Measurements from ENCODE around the gene HLF. TPM values are rescaled to one million over a fixed set of nuclear protein-coding genes. Genes with fewer than 3 reads are reported as not detected.

The HLF gene
- total RNA-seq, 3 donors from 2014 or later, result 11.8 to 21.4 (median 13.4) TPM

DNA sequence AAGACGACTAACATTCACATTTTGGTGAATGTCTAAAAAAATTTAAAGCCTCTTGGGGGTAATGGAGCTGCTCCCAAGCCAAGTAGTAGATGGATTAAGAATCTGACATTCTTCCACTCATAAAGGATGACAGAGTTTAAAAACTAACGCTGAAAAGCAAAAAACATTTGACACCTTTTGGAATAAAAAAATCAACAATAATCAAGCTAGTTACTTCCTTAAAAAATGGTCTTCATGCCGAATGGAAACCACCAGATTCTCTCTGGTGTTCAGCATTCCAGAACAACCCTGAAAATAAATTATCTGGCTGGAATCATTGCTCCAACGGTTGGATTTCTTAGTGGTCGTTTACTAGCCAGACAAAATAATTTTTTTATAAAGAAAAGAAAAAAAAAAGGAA, 18.0 kb downstream of the HLF start:
- Histone ChIP-seq H3K27ac (peak overlapping the region; percentile 67 to 91), H3K4me1 (peaks cover 8 to 30% of the 10 kb centered on the region in 2 donors), H3K27me3 (no peaks in the 10 kb centered on the region), H3K9me3 (no peaks in the 10 kb centered on the region), H3K36me3 (no peaks in the 10 kb centered on the region), H3K4me3 (no peak overlapping the region)
- intact Hi-C loops (cut with DNase I; ENCODE audit: low total_unique reads), result no loop called here
- TF ChIP-seq POLR2AphosphoS5 (IDR thresholded peaks at IDR 0.05) (no peak), POLR2A (IDR thresholded peaks at IDR 0.05) (no peak)
- TF ChIP-seq, protein P1, sequence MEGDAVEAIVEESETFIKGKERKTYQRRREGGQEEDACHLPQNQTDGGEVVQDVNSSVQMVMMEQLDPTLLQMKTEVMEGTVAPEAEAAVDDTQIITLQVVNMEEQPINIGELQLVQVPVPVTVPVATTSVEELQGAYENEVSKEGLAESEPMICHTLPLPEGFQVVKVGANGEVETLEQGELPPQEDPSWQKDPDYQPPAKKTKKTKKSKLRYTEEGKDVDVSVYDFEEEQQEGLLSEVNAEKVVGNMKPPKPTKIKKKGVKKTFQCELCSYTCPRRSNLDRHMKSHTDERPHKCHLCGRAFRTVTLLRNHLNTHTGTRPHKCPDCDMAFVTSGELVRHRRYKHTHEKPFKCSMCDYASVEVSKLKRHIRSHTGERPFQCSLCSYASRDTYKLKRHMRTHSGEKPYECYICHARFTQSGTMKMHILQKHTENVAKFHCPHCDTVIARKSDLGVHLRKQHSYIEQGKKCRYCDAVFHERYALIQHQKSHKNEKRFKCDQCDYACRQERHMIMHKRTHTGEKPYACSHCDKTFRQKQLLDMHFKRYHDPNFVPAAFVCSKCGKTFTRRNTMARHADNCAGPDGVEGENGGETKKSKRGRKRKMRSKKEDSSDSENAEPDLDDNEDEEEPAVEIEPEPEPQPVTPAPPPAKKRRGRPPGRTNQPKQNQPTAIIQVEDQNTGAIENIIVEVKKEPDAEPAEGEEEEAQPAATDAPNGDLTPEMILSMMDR (IDR thresholded peaks at IDR 0.05), result no peak
- no peak for DNase-seq (ENCODE audit: low spot score in 2 of 2)

DNA sequence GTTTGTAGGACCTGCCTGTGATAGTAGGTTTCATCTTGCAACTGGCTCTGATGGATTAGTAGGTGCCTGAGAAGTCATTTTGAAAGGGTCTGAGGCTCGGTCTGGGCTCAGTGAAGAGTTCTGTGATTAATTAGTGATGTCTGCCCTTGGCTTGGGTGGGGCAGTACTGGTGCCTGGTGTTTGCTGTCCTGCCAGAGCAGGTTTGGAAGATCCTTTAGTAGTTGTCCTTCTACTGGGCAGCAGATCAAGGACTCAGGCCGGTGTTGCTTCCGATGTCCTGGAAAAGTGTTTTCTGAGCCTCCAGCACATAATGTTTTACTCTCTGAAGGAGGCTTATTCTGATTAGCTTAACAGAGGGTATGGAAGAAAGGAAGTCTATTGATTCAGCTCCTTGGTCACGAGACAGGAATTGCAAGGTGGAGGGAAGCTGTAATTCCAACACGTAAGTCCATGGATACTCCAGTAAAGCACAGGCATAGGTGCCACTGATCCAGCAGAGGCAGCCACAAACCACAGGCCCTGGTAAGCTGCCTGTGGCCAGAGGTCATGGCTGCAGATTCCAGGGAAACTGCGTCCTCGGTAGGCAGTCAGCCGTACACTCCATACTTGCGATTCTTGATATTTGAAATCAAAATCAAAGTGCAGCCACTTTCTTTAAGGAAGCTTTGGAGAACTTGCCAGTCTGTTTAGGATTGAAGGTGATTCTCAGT, 18.7 kb downstream of the HLF start:
- no peak for DNase-seq (ENCODE audit: low spot score in 2 of 2)
- Histone ChIP-seq H3K4me1 (peaks cover 6 to 25% of the 10 kb centered on the region in 2 donors), H3K27me3 (no peaks in the 10 kb centered on the region), H3K4me3 (peak overlapping the region in 1 of 3 donors; percentile 3), H3K36me3 (no peaks in the 10 kb centered on the region), H3K27ac (peak overlapping the region; percentile 91 to 92), H3K9me3 (no peaks in the 10 kb centered on the region)
- intact Hi-C loops (cut with DNase I; ENCODE audit: low total_unique reads), result no loop called here
- TF ChIP-seq, protein P1 (IDR thresholded peaks at IDR 0.05), result no peak
- TF ChIP-seq POLR2A (IDR thresholded peaks at IDR 0.05), result no peak
- TF ChIP-seq POLR2AphosphoS5 (IDR thresholded peaks at IDR 0.05), result peak in 2 of 3 donors; percentile 3 to 17

DNA sequence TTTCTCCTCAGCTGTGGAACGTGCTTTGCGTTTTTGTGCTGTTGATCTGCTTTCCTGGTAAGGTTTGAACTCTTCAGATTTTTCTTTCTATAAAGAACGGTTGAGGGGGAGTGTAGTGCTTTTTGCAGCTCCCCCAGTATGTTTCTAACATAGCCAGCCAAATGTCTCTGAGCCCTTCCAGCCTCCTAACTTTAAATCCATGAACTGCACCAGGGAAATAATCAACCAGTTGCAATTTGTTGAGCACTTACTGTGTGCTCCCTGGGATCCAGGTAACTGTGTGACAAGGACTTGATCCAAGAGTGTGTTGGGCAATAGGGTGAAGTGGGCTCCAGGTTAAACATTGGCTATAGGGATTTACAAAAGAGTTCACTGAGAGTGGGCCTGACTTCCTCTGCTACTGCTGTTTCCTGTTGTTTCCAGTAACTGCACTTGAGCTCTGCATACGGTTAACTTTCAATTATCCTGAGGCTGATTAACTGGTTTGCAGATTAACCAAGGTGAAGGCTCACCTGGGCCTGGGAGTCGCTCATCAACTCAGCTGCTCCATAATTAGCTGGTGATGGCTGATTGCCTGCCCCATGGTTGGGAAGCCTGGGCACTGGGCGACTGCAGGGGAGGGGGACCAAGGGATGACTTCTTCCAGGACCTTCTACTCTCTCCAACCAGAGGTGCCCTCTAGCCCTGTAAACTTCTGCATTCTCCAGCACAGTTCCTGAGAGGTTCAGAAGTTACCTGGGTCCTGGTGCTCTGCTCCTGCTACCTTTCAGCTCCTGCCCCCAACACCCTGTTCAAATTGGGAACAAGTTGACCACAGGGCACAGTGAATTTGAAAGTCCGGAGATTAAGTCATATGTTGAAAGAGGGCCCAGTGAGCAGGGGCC, 19.5 kb downstream of the HLF start:
- DNase-seq (ENCODE audit: low spot score in 2 of 2), result no peak
- intact Hi-C loops (cut with DNase I; ENCODE audit: low total_unique reads), result no loop called here
- H3K4me1 ChIP-seq, result peaks cover 6 to 19% of the 10 kb centered on the region in 2 donors
- H3K9me3 ChIP-seq, result no peaks in the 10 kb centered on the region
- peak overlapping the region; percentile 91 to 92 for H3K27ac ChIP-seq
- H3K27me3 ChIP-seq, result no peaks in the 10 kb centered on the region
- no peaks in the 10 kb centered on the region for H3K36me3 ChIP-seq
- no peak overlapping the region for H3K4me3 ChIP-seq
- TF ChIP-seq POLR2AphosphoS5 (IDR thresholded peaks at IDR 0.05) (no peak), POLR2A (IDR thresholded peaks at IDR 0.05) (no peak)

DNA sequence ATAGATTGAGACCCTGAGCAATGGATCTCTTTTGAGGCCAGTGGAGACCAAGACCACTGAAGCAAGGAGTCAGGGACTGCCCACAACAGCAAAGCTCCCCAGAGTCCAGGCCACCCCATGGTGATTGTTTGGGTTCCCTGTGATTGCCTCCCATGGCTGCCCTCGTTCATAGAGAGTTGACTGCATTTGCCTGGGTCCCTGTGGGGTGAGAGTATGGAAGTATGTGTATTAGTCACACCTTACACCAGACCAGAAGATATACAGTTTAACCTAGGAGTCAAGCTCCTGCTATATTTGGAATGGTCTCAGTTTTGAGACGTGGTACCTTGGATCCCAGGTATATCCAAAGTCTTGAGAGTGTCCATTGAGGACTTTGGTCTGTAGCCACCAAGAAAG, 20.2 kb downstream of the HLF start:
- H3K4me3 ChIP-seq, result peak overlapping the region in 1 of 3 donors; percentile 51
- TF ChIP-seq POLR2A (IDR thresholded peaks at IDR 0.05) (no peak), POLR2AphosphoS5 (IDR thresholded peaks at IDR 0.05) (no peak)
- TF ChIP-seq, protein P1 (IDR thresholded peaks at IDR 0.05), result no peak

DNA sequence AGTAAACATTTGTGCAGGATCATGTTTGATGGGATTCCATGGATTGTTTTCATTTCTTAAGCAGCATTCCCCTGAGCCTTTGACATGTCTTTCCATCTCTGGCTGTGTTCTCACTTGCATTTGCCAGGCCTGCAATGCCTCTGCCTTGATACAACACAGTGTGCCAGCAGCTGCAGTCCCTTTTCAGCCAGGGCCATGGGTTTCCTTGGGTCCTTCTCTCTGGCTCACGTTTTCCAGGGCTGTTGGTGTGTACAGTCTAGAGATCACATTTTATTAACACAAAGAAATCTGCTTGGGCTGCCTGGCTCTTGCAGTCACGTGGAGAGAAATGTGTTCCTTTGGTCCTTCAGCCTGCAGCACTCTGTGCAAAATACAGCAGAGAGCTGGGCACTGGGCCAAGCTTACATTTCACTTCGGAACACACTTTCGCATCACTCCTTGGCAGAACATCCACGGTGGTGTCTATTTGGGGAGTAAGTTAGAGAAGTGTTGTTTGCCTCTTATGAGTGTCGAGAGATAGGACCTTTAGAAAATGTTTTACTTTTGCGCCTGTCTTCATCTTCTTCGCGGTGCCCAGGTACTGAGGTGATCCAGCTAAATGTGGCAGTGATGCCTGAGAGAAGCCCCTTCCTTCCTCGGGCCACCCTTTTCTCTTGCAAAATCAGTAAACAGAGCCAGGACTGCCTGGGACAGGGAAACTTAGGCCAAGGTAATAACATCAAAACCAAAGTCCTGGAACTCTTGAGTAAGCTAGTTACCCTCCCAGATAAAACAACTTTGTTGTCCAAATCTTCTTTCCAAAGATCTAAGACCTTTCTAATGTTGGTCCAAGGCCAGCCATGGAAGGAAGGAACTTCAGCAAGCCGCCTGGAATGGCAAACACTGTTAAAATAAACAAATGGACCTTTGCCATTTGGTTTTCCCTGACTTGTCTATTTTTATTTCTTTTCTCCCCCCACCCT, 20.9 kb downstream of the HLF start:
- Histone ChIP-seq H3K36me3 (no peaks in the 10 kb centered on the region), H3K27ac (peak overlapping the region; percentile 91 to 92), H3K4me1 (peaks cover 6 to 19% of the 10 kb centered on the region in 2 donors), H3K27me3 (no peaks in the 10 kb centered on the region), H3K9me3 (no peaks in the 10 kb centered on the region), H3K4me3 (peak overlapping the region in 2 of 3 donors; percentile 14 to 51)
- peak; percentile 54 to 72 (median 69) for TF ChIP-seq POLR2AphosphoS5 (IDR thresholded peaks at IDR 0.05)
- no peak for TF ChIP-seq POLR2A (IDR thresholded peaks at IDR 0.05)
- DNase-seq (ENCODE audit: low spot score in 2 of 2), result peak; percentile 87 to 94
- intact Hi-C loops (cut with DNase I; ENCODE audit: low total_unique reads), result no loop called here

More for the DNA sequence above, 20.2 kb downstream of the HLF start:
- Histone ChIP-seq H3K36me3 (no peaks in the 10 kb centered on the region), H3K4me1 (peaks cover 6 to 19% of the 10 kb centered on the region in 2 donors), H3K27ac (peak overlapping the region; percentile 91 to 92), H3K27me3 (no peaks in the 10 kb centered on the region), H3K9me3 (no peaks in the 10 kb centered on the region)
- DNase-seq (ENCODE audit: low spot score in 2 of 2), result no peak
- intact Hi-C loops (cut with DNase I; ENCODE audit: low total_unique reads), result no loop called here
